GM18507 (cell line): Measurements from ENCODE around the gene TGFB3.

Source experiments
- DNase-seq: peaks from one replicate; pipeline ENCODE4 v3.0.0; 2011; ENCODE audit warnings: low read depth; ENCODE audit not compliant: insufficient read length; ENCODE audit errors: extremely low spot score
- FAIRE-seq: peaks from 2 replicates; lab custom pipeline; 2011; peaks lifted over from hg19 to GRCh38; lab: Jason Lieb, UNC

The TGFB3 gene

GRCh38 chr14:75915045-75915444 lies 66.8 kb downstream of the TGFB3 start:
- FAIRE-seq (no peak), DNase-seq (no peak)

- DNase-seq (no peak), FAIRE-seq (no peak)
Observed at GRCh38 chr14:75913183-75913582, 68.6 kb downstream of the TGFB3 start.

GRCh38 chr14:75911883-75912282 lies 69.9 kb downstream of the TGFB3 start:
- DNase-seq (no peak), FAIRE-seq (no peak)

- no peak for DNase-seq
Observed at GRCh38 chr14:75910048-75910447, 71.7 kb downstream of the TGFB3 start.

GRCh38 chr14:75909630-75910029 lies 72.2 kb downstream of the TGFB3 start:
- DNase-seq (no peak), FAIRE-seq (no peak)

More at GRCh38 chr14:75910048-75910447, 71.7 kb downstream of the TGFB3 start:
- no peak for FAIRE-seq
